Measurements from ENCODE around the gene SEMA4D.

Gene SEMA4D, protein sequence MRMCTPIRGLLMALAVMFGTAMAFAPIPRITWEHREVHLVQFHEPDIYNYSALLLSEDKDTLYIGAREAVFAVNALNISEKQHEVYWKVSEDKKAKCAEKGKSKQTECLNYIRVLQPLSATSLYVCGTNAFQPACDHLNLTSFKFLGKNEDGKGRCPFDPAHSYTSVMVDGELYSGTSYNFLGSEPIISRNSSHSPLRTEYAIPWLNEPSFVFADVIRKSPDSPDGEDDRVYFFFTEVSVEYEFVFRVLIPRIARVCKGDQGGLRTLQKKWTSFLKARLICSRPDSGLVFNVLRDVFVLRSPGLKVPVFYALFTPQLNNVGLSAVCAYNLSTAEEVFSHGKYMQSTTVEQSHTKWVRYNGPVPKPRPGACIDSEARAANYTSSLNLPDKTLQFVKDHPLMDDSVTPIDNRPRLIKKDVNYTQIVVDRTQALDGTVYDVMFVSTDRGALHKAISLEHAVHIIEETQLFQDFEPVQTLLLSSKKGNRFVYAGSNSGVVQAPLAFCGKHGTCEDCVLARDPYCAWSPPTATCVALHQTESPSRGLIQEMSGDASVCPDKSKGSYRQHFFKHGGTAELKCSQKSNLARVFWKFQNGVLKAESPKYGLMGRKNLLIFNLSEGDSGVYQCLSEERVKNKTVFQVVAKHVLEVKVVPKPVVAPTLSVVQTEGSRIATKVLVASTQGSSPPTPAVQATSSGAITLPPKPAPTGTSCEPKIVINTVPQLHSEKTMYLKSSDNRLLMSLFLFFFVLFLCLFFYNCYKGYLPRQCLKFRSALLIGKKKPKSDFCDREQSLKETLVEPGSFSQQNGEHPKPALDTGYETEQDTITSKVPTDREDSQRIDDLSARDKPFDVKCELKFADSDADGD

DNA sequence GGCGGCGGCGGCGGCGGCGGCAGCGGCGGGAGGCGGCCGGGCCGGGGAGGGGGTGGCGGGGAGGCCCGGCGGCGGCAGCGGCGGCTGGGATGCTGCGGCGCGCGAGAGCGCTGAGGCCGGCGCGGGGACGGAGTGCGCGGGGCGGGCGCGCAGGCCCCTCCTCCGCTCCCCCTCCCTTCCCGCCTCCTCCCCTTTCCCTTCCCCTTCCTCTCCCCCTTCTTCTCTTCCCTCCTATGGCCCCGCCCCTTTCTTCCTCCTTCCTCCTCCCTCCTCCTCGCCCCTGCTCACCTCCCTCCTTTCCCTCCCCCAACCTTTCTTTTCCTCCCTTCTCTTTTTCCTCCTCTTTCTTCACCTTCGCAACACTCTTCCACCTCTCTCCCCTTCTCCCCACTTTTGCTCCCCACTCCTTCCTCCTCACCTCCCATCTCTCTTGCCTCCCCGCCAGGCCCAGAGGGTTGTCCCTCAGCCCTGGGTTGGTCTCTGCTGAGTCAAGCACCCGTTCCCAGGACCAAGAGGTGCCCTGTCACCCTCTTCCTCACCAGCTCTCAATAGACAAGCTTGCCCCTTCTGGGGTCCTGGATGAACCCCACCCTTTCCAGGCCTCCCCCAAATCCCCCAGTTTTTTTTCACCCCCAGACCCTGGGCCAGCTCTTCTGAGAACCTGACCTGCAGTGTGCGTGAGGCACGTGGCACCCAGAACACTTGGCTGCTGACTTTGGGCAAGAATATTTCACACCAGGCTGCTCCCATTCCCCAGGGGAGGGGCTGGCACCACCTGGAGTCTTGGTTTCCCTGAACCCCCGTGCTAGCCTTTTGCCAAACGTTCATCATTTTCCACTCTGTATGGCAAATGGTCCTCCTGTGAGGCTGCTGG, at the start of gene SEMA4D:
SEMA4D (minus strand) TSS at position 136 of the 874 bp plus-strand sequence. CDS start 92,657 bp downstream, outside the sequence.
- DNase-seq: no peak

- no peak for DNase-seq
Observed at GRCh38 chr9:89547000-89547399, 49.1 kb upstream of the SEMA4D start.

DNA sequence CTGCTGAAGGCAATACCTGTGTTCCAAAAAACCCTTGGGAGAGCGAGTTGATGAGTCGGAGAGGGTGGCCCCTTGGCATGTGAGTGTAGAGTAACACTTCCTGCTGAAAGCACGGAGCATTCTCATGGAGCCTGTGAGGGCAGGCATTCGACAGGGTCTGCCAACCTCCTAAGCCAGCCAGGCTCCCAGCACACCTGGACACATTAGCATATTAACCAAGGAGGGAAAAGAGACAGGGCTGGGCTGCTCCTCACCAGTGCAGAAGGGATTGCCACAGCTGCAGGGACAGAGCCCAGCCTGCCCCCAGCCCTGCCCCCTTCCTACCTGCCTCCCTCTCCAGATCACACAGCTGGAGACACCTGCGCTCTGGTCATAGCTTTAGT, 46.4 kb upstream of the SEMA4D start:
- no peak for DNase-seq

DNA sequence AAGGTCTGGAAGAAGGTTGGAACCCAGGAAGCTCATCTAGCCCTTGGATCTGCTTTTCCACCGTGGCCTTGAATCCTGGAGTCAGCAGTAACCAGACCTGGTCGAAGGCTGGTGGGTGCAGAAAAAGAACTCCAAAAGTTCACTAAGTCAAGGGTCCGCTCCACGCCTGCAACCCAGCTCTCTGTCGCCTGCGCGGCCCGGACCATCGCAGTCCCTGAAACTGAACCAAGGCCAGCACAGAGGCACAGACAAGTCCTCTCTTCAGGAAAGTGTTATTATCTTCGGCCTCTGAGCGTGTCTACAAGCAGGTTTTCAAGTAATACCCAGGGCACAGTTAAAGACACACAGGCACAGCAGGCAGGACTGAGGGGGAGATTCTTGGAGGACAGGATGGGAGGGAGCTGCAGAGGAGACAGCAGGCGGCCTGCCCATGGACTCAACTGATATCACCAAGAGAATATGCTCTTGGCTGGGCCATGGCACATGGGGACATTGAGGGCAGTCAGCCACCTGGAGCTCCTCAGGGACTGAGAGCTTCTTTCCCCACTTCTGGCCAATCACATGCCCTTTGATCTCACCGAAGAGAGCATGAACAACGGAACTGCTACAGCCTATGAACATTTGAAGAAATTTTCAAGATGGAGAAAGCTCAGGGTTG, 45.8 kb upstream of the SEMA4D start:
- DNase-seq: no peak

DNA sequence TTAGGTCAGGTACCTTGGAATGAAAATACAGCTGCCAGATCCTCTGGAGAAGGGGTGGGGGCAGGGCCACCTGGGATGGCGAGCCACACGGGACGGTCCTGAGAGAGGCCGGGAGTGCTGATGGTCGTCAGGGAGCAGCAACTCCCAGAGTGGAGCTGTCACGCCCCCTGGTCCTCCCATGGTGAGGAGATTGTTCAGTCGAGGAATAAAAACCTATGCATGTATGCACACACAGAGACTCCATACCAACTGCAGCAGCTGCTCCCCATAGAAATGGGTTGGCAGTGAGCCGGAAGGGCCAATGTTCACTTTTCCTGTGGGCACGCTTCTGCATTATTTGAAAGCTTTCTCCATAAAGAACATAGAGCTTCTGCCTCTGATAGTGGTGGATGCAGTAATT, 45.2 kb upstream of the SEMA4D start:
- no peak for DNase-seq

- no peak for DNase-seq
Observed at GRCh38 chr9:89542401-89543021, 44.6 kb upstream of the SEMA4D start.

GRCh38 chr9:89541798-89542197, 43.9 kb upstream of the SEMA4D start:
- no peak for DNase-seq

GRCh38 chr9:89539374-89539773, 41.5 kb upstream of the SEMA4D start:
- DNase-seq: no peak

DNA sequence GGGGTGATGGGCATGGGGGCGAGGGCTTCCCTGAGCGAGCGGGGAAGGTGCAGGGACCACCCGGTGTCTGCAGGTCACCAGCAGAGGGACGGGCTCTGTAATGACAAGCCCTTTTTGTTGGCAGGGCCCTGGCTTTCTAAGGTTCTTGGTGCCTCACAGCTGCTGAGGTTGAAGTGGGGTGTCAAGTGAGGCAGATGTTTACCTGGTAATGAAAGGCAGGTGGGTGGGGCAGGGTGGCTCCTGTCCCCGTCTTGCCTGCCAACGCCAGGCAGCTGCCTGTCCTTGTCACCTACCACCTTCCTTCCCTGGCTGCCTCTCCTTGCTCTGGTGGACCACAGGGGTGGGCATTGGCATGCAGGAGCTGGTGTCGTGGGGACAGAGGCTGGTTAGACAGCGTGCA, 41.0 kb upstream of the SEMA4D start:
- DNase-seq: no peak

DNA sequence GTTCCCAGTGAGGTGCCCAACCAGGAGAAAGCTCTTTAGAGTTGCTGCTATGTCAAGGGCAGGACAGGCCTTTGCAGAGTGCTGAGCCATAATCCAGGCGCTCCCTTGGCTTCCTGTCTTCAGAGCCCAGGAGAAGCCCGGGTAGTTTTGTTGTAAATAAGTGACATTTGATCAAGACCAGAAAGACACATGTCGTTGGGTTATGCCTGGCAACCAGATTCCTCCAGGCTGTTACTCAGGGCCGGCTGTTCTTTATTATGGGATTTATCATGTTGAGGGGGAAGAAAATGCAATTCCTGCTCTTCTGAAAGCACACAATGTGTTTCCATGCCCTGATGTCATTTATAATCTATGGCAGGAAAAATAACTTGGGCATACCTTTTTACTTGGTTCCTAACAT, 39.3 kb upstream of the SEMA4D start:
- no peak for DNase-seq

GRCh38 chr9:89536600-89536999, 38.7 kb upstream of the SEMA4D start:
- DNase-seq: no peak

GRCh38 chr9:89536145-89536574, 38.2 kb upstream of the SEMA4D start:
- DNase-seq: no peak

DNA sequence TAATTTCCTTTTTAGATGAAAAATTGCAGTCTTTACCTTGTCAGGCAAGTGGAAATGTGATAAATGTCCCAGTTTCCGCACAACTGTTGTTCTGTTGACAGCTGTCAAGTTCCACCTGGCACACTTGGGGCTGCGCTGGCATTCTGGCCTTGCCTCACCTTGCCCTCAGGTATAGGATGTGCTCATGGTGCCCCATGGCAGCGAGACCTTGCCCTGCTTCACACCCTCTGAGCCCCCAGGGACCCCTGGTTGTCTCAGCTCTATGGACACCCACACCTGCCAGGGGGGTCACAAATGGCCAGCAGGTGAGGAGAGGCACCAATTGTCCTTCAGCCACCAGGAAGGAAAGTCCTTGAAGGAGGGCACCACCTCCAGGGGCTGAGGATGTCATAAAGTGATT, 37.5 kb upstream of the SEMA4D start:
- no peak for DNase-seq

DNA sequence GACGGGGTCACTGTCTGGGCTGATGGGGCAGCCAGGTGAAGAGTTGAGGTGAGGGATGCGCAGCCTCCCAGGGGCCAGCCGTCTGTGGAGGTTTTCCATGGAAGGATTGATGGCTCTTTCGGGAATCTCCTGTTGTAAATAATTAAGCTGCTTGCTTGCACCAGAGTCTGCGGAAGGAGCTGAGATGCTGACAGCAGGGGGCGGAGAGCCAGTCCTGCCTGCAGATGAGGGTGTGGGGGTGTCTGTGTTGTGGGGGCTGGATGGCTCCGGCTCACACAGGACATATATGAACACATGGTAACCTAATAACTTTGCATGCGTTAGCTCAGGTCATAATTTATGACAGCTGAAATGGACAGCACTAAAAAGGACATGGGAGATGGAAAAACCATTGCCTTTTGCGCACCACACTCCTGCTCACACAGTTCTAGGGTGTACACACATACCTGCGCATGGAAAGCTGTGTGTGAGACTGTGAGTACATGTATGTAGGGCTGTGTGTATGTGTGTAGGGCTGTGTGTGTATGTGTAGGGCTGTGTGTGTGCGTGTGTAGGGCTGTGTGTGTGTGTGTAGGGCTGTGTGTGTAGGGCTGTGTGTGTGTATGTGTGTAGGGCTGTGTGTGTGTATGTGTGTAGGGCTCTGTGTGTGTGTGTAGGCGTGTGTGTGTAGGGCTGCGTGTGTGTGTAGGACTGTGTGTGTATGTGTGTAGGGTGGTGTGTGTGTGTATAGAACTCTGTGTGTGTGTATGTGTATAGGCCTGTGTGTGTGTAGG, 36.8 kb upstream of the SEMA4D start:
- no peak for DNase-seq

GRCh38 chr9:89533411-89534095, 35.6 kb upstream of the SEMA4D start:
- DNase-seq: no peak

GRCh38 chr9:89532944-89533343, 35.0 kb upstream of the SEMA4D start:
- DNase-seq: no peak

GRCh38 chr9:89532478-89532877, 34.6 kb upstream of the SEMA4D start:
- DNase-seq: no peak

DNA sequence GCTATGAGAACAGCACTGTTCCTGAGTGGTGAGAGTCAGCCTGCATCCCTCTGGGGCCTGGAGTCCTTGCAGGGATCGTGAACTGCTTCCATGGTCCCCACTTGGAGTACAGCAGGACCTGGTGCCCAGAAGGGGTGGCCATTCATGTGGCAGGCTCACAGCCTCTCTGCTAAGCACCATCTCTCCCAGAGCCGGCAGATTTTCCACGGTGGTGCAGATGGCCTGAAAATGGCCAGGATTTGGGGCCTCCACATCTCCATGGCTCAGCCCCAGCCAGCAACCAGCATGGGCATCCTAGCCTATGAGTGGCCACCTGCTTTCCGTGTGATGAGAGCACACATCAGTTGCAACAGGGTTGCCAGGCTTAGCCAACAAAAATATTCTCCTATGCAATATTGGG, 33.9 kb upstream of the SEMA4D start:
- no peak for DNase-seq

DNA sequence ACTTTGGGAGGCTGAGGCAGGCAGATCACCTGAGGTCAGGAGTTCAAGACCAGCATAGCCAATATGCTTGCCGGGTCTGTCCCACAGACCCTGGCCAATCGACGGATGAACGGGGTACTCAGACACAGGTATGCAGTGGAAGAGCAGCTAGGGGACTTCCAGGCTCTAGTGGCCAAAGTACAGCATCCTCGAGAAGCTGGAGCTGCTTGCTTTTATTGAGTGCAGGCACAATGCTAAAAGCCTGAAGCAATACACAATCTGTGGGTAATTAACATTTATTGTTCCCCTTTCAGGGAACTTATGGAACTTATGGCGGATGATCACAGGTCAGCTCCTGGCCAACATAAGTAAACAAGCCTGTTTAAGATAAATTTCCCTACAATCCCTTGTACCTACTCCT, 32.8 kb upstream of the SEMA4D start:
- no peak for DNase-seq

DNA sequence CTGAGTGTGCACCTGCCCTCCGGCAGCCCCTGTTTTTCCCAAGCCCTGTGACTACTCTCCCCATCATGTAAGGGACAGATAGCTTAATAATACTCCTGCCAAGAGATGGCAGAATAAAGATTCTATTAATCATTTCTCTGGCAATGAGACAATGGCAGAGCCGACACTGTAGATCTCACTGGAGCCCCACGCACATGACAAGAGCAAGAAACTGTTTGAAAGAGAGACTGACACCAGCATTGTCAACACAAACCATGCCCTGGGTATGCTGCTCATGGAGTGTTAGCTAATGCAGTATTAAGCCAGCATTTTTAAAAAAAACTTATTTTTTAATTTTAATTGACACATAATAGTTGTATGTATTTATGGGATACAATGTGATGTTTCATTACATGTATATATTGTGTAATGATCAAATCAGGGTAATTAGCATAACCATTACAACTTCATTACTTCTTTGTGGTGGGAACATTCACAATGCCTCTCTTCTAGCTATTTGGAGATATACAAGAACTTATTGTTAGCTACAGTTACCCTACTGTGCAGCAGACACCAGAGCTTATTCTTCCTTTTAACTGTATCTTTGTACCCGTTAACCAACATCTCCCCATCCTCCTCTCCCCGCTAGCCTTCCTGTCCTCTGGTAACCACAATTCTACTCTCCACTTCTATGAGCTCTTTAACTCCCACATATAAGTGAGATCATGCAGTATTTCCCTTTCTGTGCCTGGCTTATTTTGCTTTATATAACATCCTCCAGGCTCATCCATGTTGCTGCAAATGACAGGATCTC, 31.5 kb upstream of the SEMA4D start:
- DNase-seq: no peak
